SK-N-SH (cell line): Measurements from ENCODE around the gene SETD9.

Experiments used
- EZH2phosphoT487 ChIP-seq: fragments of 200-600 bp; sonication (generic); IDR thresholded peaks from 2 replicates; pipeline ENCODE4 v1.6.1; 2017; ENCODE audit warnings: low read depth, mixed run types, mild to moderate bottlenecking, antibody characterized with exemption, moderate library complexity, borderline replicate concordance
- NFIC ChIP-seq: IDR thresholded peaks from 2 replicates; pipeline ENCODE4 v1.4.0; 2012; ENCODE audit warnings: borderline replicate concordance
- NRF1 ChIP-seq: IDR thresholded peaks from 2 replicates; pipeline ENCODE4 v1.6.1; 2012; ENCODE audit warnings: low read depth, mild to moderate bottlenecking, low read length
- POLR2AphosphoS5 ChIP-seq: IDR thresholded peaks from 2 replicates; pipeline ENCODE4 v1.6.1; 2012; ENCODE audit warnings: low read depth, low read length
- RCOR1 ChIP-seq: fragments of 150-350 bp; IDR thresholded peaks from 2 replicates; pipeline ENCODE4 v1.6.1; 2017; ENCODE audit warnings: antibody characterized with exemption, low read length
- RXRA ChIP-seq: IDR thresholded peaks from 2 replicates; pipeline ENCODE4 v1.4.0; 2012; ENCODE audit warnings: low read depth, mild to moderate bottlenecking, borderline replicate concordance
- SIN3A ChIP-seq: IDR thresholded peaks from 2 replicates; pipeline ENCODE4 v1.6.1; 2012; ENCODE audit warnings: low read depth, mild to moderate bottlenecking, low read length, moderate library complexity, borderline replicate concordance
- TAF1 ChIP-seq: IDR thresholded peaks from 2 replicates; pipeline ENCODE4 v1.6.1; 2012; ENCODE audit warnings: low read depth, mild to moderate bottlenecking, low read length, moderate library complexity, borderline replicate concordance
- TEAD4 ChIP-seq: IDR thresholded peaks from 2 replicates; pipeline ENCODE4 v1.4.0; 2012; ENCODE audit warnings: mild to moderate bottlenecking, borderline replicate concordance; ENCODE audit not compliant: insufficient read depth
- TF ChIP-seq, protein P1 (sequence below): IDR thresholded peaks from 2 replicates; pipeline ENCODE4; 2012
- TF ChIP-seq, protein P2 (sequence below): fragments of 200-600 bp; sonication (generic); IDR thresholded peaks from 2 replicates; pipeline ENCODE4 v1.6.1; 2017; ENCODE audit warnings: antibody characterized with exemption, mild to moderate bottlenecking, moderate library complexity
- TF ChIP-seq, protein P3 (sequence below): IDR thresholded peaks from 2 replicates; pipeline ENCODE4 v1.4.0; 2012; ENCODE audit warnings: low read depth, borderline replicate concordance

DNA sequence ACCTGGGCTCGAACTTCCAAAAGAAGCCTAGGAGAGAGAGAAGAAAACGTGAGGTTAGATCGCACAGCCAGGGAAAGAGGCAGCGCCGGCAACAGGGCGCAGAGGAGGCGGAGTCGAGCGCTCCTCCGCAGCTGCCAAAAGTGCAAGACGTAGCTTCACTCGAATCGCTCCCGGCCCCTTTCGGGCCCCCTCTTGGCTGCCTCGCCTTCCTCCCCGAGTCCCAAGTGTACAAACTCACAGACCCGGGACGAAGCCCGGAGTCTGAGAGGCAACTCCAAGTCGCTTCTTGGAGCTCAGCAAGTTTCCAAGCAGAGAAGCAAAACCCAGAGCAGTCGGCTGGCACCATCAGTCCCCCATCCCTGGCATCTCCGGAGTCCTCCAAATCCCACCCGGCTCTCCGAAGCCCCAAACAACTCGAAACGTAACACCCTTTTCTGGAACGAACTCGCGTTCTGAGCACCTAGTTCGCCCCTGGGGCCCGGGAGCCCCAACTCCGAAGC lies 41.3 kb downstream of the SETD9 start:
- TF ChIP-seq TAF1 (no peak), SIN3A (no peak; the same call in 1 of the 2 replicates), RCOR1 (no peak), NFIC (no peak), RXRA (no peak), POLR2AphosphoS5 (no peak), NRF1 (no peak), EZH2phosphoT487 (no peak), TEAD4 (no peak)
- TF ChIP-seq, protein P1, sequence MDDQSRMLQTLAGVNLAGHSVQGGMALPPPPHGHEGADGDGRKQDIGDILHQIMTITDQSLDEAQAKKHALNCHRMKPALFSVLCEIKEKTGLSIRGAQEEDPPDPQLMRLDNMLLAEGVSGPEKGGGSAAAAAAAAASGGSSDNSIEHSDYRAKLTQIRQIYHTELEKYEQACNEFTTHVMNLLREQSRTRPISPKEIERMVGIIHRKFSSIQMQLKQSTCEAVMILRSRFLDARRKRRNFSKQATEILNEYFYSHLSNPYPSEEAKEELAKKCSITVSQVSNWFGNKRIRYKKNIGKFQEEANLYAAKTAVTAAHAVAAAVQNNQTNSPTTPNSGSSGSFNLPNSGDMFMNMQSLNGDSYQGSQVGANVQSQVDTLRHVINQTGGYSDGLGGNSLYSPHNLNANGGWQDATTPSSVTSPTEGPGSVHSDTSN: no peak
- TF ChIP-seq, protein P2, sequence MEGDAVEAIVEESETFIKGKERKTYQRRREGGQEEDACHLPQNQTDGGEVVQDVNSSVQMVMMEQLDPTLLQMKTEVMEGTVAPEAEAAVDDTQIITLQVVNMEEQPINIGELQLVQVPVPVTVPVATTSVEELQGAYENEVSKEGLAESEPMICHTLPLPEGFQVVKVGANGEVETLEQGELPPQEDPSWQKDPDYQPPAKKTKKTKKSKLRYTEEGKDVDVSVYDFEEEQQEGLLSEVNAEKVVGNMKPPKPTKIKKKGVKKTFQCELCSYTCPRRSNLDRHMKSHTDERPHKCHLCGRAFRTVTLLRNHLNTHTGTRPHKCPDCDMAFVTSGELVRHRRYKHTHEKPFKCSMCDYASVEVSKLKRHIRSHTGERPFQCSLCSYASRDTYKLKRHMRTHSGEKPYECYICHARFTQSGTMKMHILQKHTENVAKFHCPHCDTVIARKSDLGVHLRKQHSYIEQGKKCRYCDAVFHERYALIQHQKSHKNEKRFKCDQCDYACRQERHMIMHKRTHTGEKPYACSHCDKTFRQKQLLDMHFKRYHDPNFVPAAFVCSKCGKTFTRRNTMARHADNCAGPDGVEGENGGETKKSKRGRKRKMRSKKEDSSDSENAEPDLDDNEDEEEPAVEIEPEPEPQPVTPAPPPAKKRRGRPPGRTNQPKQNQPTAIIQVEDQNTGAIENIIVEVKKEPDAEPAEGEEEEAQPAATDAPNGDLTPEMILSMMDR: no peak
- TF ChIP-seq, protein P3, sequence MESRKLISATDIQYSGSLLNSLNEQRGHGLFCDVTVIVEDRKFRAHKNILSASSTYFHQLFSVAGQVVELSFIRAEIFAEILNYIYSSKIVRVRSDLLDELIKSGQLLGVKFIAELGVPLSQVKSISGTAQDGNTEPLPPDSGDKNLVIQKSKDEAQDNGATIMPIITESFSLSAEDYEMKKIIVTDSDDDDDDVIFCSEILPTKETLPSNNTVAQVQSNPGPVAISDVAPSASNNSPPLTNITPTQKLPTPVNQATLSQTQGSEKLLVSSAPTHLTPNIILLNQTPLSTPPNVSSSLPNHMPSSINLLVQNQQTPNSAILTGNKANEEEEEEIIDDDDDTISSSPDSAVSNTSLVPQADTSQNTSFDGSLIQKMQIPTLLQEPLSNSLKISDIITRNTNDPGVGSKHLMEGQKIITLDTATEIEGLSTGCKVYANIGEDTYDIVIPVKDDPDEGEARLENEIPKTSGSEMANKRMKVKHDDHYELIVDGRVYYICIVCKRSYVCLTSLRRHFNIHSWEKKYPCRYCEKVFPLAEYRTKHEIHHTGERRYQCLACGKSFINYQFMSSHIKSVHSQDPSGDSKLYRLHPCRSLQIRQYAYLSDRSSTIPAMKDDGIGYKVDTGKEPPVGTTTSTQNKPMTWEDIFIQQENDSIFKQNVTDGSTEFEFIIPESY: no peak
